Neutrophil (primary cell): Measurements from ENCODE around the gene SCML1.

ENCODE experiments used
- H3K27ac ChIP-seq: fragments of 200-600 bp; sonication (generic); 2 replicates; pipeline ENCODE4 v1.5.1; 2016; ENCODE audit warnings: mild to moderate bottlenecking, moderate library complexity
- H3K27me3 ChIP-seq: fragments of 200-600 bp; sonication (generic); 2 replicates; pipeline ENCODE4 v1.6.0; 2016; ENCODE audit warnings: mild to moderate bottlenecking
- H3K36me3 ChIP-seq: fragments of 200-600 bp; sonication (generic); 2 replicates; pipeline ENCODE4 v1.5.1; 2017
- H3K4me1 ChIP-seq, 2 experiments: fragments of 200-600 bp in 1 of 2; sonication (generic) in 1 of 2; 1 replicate in 1 of 2; 2 replicates in 1 of 2; pipeline versions ENCODE4 v1.5.1 to v1.6.1; 2013 to 2016; ENCODE audit warnings: low read depth in 1 of 2, low read length in 1 of 2, mild to moderate bottlenecking in 1 of 2, moderate library complexity in 1 of 2; ENCODE audit not compliant: control insufficient read depth in 1 of 2, insufficient read depth in 1 of 2
- H3K4me3 ChIP-seq, 2 experiments: fragments of 200-600 bp in 1 of 2; sonication (generic) in 1 of 2; 1 replicate in 1 of 2; 2 replicates in 1 of 2; pipeline ENCODE4 v1.5.1; 2013 to 2016; ENCODE audit warnings: low read depth in 1 of 2, low read length in 1 of 2, mild to moderate bottlenecking in 1 of 2, moderate library complexity in 1 of 2
- H3K9me3 ChIP-seq: fragments of 200-600 bp; sonication (generic); 2 replicates; pipeline ENCODE4 v1.5.1; 2016
- TF ChIP-seq, protein P1 (sequence below): fragments of 200-600 bp; sonication (generic); IDR thresholded peaks from 2 replicates; pipeline ENCODE4 v1.5.1; 2016; ENCODE audit warnings: antibody characterized with exemption

SCML1 gene

DNA sequence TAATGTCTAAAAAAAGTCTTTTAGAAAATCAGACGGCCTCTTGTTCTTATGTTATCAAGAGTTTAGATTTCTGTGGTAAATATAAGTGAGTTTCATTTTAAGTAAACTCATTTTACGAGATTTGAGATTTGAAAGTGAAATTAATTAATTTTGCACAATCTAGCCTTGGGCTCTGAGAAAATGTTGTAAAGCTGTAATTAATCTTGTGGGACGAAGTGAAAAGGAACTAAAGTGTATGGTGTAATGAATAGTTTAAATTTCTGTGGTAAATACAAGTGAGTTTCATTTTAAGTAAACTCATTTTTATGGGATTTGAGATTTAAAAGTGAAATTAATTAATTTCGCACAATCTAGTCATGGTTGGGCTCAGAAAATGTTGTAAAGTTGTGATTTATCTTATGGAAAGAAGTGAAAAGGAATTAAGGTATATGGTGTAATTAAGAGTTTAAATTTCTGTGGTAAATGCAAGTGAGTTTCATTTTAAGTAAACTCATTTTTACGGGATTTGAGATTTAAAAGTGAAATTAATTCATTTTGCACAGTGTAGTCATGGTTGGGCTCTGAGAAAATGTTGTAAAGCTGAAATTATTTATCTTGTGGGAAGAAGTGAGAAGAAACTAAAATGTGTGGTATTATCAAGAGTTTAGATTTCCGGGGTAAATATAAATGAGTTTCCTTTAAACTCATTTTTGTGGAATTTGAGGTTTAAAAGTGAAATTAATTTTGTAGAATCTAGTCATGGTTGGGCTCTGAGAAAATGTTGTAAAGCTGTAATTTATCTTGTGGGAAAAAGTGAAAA lies 1.6 kb downstream of the SCML1 start:
- TF ChIP-seq, protein P1, sequence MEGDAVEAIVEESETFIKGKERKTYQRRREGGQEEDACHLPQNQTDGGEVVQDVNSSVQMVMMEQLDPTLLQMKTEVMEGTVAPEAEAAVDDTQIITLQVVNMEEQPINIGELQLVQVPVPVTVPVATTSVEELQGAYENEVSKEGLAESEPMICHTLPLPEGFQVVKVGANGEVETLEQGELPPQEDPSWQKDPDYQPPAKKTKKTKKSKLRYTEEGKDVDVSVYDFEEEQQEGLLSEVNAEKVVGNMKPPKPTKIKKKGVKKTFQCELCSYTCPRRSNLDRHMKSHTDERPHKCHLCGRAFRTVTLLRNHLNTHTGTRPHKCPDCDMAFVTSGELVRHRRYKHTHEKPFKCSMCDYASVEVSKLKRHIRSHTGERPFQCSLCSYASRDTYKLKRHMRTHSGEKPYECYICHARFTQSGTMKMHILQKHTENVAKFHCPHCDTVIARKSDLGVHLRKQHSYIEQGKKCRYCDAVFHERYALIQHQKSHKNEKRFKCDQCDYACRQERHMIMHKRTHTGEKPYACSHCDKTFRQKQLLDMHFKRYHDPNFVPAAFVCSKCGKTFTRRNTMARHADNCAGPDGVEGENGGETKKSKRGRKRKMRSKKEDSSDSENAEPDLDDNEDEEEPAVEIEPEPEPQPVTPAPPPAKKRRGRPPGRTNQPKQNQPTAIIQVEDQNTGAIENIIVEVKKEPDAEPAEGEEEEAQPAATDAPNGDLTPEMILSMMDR: no peak
- peaks cover 16 to 20% of the 10 kb centered on the region in 2 experiments for H3K4me1 ChIP-seq
- peaks cover 55% of the 10 kb centered on the region for H3K27me3 ChIP-seq
- no peaks in the 10 kb centered on the region for H3K9me3 ChIP-seq
- H3K36me3 ChIP-seq: no peaks in the 10 kb centered on the region
- peak overlapping the region; percentile 68 to 71 for H3K4me3 ChIP-seq
- H3K27ac ChIP-seq: no peak overlapping the region

DNA sequence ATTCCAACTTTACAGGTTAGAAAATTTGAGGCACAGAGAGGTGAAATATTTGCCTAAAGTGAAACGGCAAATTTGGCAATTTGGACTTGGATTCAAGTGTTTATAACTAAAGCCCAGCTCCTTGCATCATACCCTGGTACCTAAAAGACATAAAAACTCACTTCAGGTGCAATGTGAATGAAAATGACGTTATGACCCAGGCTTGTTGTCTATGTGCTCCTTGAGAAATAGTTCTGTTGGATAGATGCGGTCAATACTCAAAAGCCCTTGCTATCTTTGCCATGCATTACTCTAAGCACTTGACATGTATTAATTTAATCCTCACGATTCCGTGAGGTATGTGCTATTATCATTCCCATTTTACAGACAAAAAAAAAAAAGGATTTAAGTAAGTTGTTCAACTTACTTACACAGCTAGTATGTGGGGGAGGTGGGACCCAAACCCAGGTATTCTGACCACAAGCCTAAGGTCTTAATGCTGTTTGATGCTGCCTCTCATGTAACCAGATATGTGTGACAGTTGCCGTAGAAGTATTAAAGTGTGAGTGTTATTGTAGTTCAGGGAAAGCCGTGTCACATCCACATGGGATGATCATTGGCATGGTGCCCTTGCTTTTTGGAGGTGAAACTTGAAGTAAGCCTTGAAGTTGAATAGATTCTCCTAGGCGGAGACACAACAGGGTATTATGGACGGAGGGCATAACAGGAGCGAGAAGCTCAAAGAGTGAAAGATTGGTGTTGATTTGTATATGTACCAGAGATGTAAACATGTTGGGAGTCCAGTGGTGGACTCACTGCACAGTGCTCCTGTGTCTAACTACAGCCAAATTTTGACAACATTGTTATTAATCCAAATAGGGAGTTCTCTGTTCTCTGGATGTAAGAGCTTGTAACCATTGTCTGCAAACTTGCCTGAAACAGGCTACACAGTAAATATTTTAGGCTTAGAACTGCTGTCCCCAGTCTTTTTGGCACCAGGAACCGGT lies 3.1 kb downstream of the SCML1 start:
- Histone ChIP-seq H3K4me3 (no peak overlapping the region), H3K27ac (no peak overlapping the region), H3K9me3 (no peaks in the 10 kb centered on the region), H3K27me3 (peaks cover 55% of the 10 kb centered on the region), H3K36me3 (no peaks in the 10 kb centered on the region), H3K4me1 (peaks cover 16 to 20% of the 10 kb centered on the region in 2 experiments)
- TF ChIP-seq, protein P1: no peak

DNA sequence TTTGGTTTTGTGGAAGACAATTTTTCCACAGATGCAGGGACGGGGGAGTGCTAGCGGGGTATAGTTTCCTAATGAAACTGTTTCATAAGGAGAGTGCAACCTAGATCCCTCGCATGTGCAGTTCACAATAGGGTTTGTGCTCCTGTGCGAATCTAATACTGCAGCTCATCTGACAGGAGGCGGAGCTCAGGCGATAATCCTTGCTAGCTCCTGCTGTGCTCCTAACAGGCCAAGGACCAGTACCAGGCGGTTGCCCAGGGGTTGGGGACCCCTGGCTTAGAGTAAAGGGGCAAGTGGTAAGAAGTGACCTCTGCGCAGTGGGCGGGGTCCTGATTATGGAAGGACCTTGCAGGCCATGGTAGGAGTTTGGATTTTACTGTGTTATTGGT lies 3.8 kb downstream of the SCML1 start:
- TF ChIP-seq, protein P1: no peak
- peaks cover 55% of the 10 kb centered on the region for H3K27me3 ChIP-seq
- no peak overlapping the region for H3K4me3 ChIP-seq

DNA sequence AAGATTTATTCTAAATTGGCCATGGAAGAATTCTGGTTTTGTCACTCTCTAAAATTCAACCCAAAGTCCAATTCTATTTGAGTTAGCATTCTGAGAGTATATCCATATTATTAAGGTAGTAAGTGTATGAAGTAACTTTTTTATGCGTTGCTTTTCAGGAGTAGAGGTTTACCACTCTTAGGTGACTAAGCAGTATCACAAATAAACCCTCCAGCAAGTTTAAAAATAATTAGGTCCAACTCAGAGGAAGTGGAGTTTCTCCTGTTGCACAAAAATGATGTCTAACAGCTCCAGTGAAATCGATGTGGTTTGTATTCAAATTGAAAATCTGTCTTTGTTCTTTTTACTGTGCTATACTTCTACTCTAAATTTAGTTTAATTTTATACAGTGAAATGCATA lies 6.6 kb downstream of the SCML1 start:
- H3K9me3 ChIP-seq: no peaks in the 10 kb centered on the region

More for the DNA sequence above, 3.8 kb downstream of the SCML1 start:
- Histone ChIP-seq H3K27ac (no peak overlapping the region), H3K4me1 (peaks cover 16% of the 10 kb centered on the region in 2 experiments), H3K36me3 (no peaks in the 10 kb centered on the region), H3K9me3 (no peaks in the 10 kb centered on the region)

DNA sequence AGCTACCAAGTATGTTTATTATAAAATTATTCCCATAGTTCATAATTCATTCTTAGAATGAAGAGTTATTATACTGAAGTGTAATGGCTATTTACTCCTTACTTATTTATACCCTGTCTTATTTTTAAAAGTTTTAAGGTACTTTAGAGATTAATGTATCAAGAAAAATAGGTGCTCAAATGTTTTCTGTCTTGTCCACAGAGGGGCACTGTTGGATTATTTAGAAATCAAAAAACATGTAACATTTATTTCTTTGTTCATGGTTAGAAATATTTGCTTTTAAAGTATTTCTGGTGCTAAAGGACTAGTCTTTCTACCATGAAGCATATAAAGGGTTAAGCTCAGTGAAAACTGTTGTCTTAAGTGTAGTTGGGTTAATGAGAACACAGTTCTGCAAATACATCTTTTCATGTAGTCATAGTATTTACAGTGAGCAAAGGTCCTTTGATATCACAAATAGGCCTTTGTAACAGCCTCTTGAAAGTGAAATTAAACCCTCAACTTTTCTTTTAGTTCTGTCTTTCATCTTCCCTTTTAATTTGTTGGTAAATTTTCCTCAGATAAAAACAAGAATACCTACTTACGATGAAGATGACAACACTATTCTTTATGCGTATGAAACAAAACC lies 7.7 kb downstream of the SCML1 start:
- no peaks in the 10 kb centered on the region for H3K4me1 ChIP-seq
- TF ChIP-seq, protein P1: no peak
- H3K27ac ChIP-seq: no peak overlapping the region
- no peak overlapping the region for H3K4me3 ChIP-seq
- H3K9me3 ChIP-seq: no peaks in the 10 kb centered on the region
- no peaks in the 10 kb centered on the region for H3K36me3 ChIP-seq
- H3K27me3 ChIP-seq: peaks cover 24% of the 10 kb centered on the region

More for the DNA sequence above, 6.6 kb downstream of the SCML1 start:
- Histone ChIP-seq H3K4me3 (no peak overlapping the region), H3K27me3 (peaks cover 35% of the 10 kb centered on the region), H3K36me3 (no peaks in the 10 kb centered on the region), H3K4me1 (no peaks in the 10 kb centered on the region), H3K27ac (no peak overlapping the region)
- TF ChIP-seq, protein P1: no peak
